ENCODE data around the gene NXPH2. TPM values are rescaled to one million over a fixed set of nuclear protein-coding genes. Genes with fewer than 3 reads are reported as not detected.

Gene NXPH2
- total RNA-seq, 4 donors from 2014 or later = not detected

GRCh38 chr2:138708682-138709241, 71.4 kb downstream of the NXPH2 start:
- H3K36me3 ChIP-seq = no peaks in the 10 kb centered on the region
- H3K4me1 ChIP-seq = peaks cover 14 to 27% of the 10 kb centered on the region in 2 donors
- no peak for DNase-seq
- ATAC-seq = peak; percentile 24 to 57
- in situ Hi-C loops (cut with MboI; ENCODE audit: low sequenced_read_pairs in 4 of 4) = no loop called here
- no peak for TF ChIP-seq CTCF (IDR thresholded peaks at IDR 0.05 in 4 of 5, conservative IDR thresholded peaks at IDR 0.05 in 1 of 5)
- TF ChIP-seq POLR2A (IDR thresholded peaks at IDR 0.05) = no peak
- no peak overlapping the region for H3K27ac ChIP-seq
- H3K27me3 ChIP-seq = no peaks in the 10 kb centered on the region
- intact Hi-C loops (cut with DNase I; ENCODE audit: low total_unique reads) = no loop called here
- no peaks in the 10 kb centered on the region for H3K9me3 ChIP-seq
- H3K4me3 ChIP-seq = no peak overlapping the region

GRCh38 chr2:138707392-138708074, 72.7 kb downstream of the NXPH2 start:
- peak; percentile 79 to 81 for ATAC-seq
- intact Hi-C loops (cut with DNase I; ENCODE audit: low total_unique reads) = no loop called here
- Histone ChIP-seq H3K4me1 (peaks cover 14 to 27% of the 10 kb centered on the region in 2 donors), H3K4me3 (no peak overlapping the region), H3K27me3 (no peaks in the 10 kb centered on the region), H3K9me3 (no peaks in the 10 kb centered on the region), H3K27ac (peak overlapping the region in 3 of 4 donors; percentile 29 to 60 (median 37)), H3K36me3 (no peaks in the 10 kb centered on the region)
- in situ Hi-C loops (cut with MboI; ENCODE audit: low sequenced_read_pairs in 4 of 4) = no loop called here
- DNase-seq = no peak
- TF ChIP-seq CTCF (IDR thresholded peaks at IDR 0.05 in 4 of 5, conservative IDR thresholded peaks at IDR 0.05 in 1 of 5) = no peak
- TF ChIP-seq POLR2A (IDR thresholded peaks at IDR 0.05) = no peak

GRCh38 chr2:138703242-138703641, 76.9 kb downstream of the NXPH2 start:
- ATAC-seq (no peak), DNase-seq (no peak)
- intact Hi-C loops (cut with DNase I; ENCODE audit: low total_unique reads) (no loop called here), in situ Hi-C loops (cut with MboI; ENCODE audit: low sequenced_read_pairs in 4 of 4) (no loop called here)
- no peak overlapping the region for H3K27ac ChIP-seq
- H3K9me3 ChIP-seq = no peaks in the 10 kb centered on the region
- H3K27me3 ChIP-seq = no peaks in the 10 kb centered on the region
- H3K4me1 ChIP-seq = peaks cover 9 to 16% of the 10 kb centered on the region in 2 donors
- TF ChIP-seq CTCF (IDR thresholded peaks at IDR 0.05 in 4 of 5, conservative IDR thresholded peaks at IDR 0.05 in 1 of 5) = no peak
- TF ChIP-seq POLR2A (IDR thresholded peaks at IDR 0.05) = no peak
- H3K4me3 ChIP-seq = no peak overlapping the region
- no peaks in the 10 kb centered on the region for H3K36me3 ChIP-seq

- no peaks in the 10 kb centered on the region for H3K4me1 ChIP-seq
- H3K27me3 ChIP-seq = no peaks in the 10 kb centered on the region
- ATAC-seq = no peak
- DNase-seq = no peak
- intact Hi-C loops (cut with DNase I; ENCODE audit: low total_unique reads) = no loop called here
- H3K4me3 ChIP-seq = no peak overlapping the region
- no peaks in the 10 kb centered on the region for H3K9me3 ChIP-seq
- H3K27ac ChIP-seq = no peak overlapping the region
- TF ChIP-seq CTCF (IDR thresholded peaks at IDR 0.05 in 4 of 5, conservative IDR thresholded peaks at IDR 0.05 in 1 of 5) = no peak
- no peak for TF ChIP-seq POLR2A (IDR thresholded peaks at IDR 0.05)
- in situ Hi-C loops (cut with MboI; ENCODE audit: low sequenced_read_pairs in 4 of 4) = no loop called here
- no peaks in the 10 kb centered on the region for H3K36me3 ChIP-seq
Measured at GRCh38 chr2:138700716-138701115, 79.5 kb downstream of the NXPH2 start.

Data from gastrocnemius medialis (tissue), 4 donors.